ENCODE measurements around the gene NSDHL.

DNA sequence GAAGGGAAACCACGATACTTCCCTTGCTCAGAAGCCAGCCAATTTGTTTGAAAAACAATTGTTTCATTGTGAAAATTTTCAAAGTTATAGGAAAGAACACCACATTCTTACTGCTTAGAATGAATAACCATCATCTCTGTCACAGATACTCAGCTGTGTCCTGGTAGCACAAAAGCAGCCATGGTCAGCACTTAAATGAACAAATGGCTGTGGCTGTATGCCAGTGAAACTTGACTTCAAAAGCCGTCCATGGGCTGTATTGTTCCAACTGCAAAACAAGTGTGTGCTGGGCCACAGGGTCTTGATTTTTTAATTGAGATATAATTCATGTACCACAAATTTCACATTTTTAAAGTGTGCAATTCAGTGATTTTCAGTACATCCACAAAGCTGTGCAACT is 19.6 kb downstream of the NSDHL start:
- TF ChIP-seq, protein P1, sequence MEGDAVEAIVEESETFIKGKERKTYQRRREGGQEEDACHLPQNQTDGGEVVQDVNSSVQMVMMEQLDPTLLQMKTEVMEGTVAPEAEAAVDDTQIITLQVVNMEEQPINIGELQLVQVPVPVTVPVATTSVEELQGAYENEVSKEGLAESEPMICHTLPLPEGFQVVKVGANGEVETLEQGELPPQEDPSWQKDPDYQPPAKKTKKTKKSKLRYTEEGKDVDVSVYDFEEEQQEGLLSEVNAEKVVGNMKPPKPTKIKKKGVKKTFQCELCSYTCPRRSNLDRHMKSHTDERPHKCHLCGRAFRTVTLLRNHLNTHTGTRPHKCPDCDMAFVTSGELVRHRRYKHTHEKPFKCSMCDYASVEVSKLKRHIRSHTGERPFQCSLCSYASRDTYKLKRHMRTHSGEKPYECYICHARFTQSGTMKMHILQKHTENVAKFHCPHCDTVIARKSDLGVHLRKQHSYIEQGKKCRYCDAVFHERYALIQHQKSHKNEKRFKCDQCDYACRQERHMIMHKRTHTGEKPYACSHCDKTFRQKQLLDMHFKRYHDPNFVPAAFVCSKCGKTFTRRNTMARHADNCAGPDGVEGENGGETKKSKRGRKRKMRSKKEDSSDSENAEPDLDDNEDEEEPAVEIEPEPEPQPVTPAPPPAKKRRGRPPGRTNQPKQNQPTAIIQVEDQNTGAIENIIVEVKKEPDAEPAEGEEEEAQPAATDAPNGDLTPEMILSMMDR (IDR thresholded peaks at IDR 0.05): no peak
- TF ChIP-seq POLR2A (IDR thresholded peaks at IDR 0.05) (no peak), POLR2AphosphoS5 (IDR thresholded peaks at IDR 0.05) (no peak)

All from prostate gland (tissue), 2 donors.